ENCODE measurements around the gene SSH2.

GRCh38 chr17:29650396-29650795 lies 279.6 kb downstream of the SSH2 start:
- no peak for TF ChIP-seq CTCF (conservative IDR thresholded peaks at IDR 0.05)
- TF ChIP-seq EZH2 (IDR thresholded peaks at IDR 0.05; ENCODE audit: low read depth) = no peak
